Sigmoid colon (tissue), 7 donors: Measurements from ENCODE around the gene NHP2. TPM values are rescaled to one million over a fixed set of nuclear protein-coding genes. Genes with fewer than 3 reads are reported as not detected.

Experiments used
- DNase-seq: peaks from one replicate; pipeline ENCODE4 v3.0.0-alpha.2; 2019
- H3K27ac ChIP-seq, 4 donors: fragments of 200-600 bp; sonication (generic); one replicate each; pipeline ENCODE4 v1.5.1; 2016 to 2019; ENCODE audit warnings: mild to moderate bottlenecking in 1 of 4
- H3K27me3 ChIP-seq, 3 donors: fragments of 200-600 bp; sonication (generic); one replicate each; pipeline ENCODE4 v1.5.1; 2019; ENCODE audit warnings: mild to moderate bottlenecking in 1 of 3
- H3K36me3 ChIP-seq, 4 donors: fragments of 200-600 bp; sonication (generic); one replicate each; pipeline ENCODE4 v1.5.1; 2016 to 2019
- H3K4me1 ChIP-seq, 4 donors: fragments of 200-600 bp; sonication (generic); one replicate each; pipeline ENCODE4 v1.5.1; 2017 to 2019
- H3K4me3 ChIP-seq, 4 donors: fragments of 200-600 bp; sonication (generic); one replicate each; pipeline ENCODE4 v1.5.1; 2017 to 2019; ENCODE audit warnings: mild to moderate bottlenecking in 2 of 4, moderate library complexity in 1 of 4
- H3K9me3 ChIP-seq, 4 donors: fragments of 200-600 bp in 3 of 4; sonication (generic) in 3 of 4; one replicate each; pipeline versions ENCODE4 v1.5.1 to v1.6.1; 2013 to 2019
- EP300 ChIP-seq, 4 donors: sonication (generic); formaldehyde crosslinking; IDR thresholded peaks; one replicate each; pipeline ENCODE4 v1.6.1; 2017; ENCODE audit warnings: antibody characterized with exemption in 4 of 4
- POLR2A ChIP-seq, 2 donors: fragments of 450-650 bp; IDR thresholded peaks; one replicate each; pipeline ENCODE4 v1.6.1; 2016; ENCODE audit warnings: antibody characterized with exemption in 2 of 2, mild to moderate bottlenecking in 2 of 2, moderate library complexity in 2 of 2
- POLR2AphosphoS5 ChIP-seq, 4 donors: sonication (generic); formaldehyde crosslinking; IDR thresholded peaks; one replicate each; pipeline ENCODE4 v1.6.1; 2017; ENCODE audit warnings: antibody characterized with exemption in 4 of 4
- WGBS, 2 donors: extraction: QIAGEN DNeasy Blood & Tissue Kit; methylation state at CpG; one replicate each; pipeline ENCODE4 v1.1.7; 2013; 5-methylcytosine and 5-hydroxymethylcytosine counted together
- intact Hi-C: fragments of 100-400 bp; cut with DNase I; formaldehyde crosslinking; loops from one replicate; pipeline ENCODE4 v1.15.1; 2023
- polyA plus RNA-seq, 3 donors: library from polyadenylated mRNA; stranded (reverse); fragments of 200-250 nt; gene quantifications; one replicate each; pipeline ENCODE4 v1.2.3, GENCODE V29; 2013
- total RNA-seq, 4 donors: library from RNA; depleted of rRNA; stranded (reverse); fragments of >200 nt; gene quantifications; one replicate each; pipeline ENCODE4 v1.1.0, GENCODE V29; 2016
- TF ChIP-seq, protein P1 (sequence below), 4 experiments: fragments of 450-650 bp in 3 of 4; fragments of 200-600 bp in 1 of 4; IDR thresholded peaks; one replicate each; pipeline ENCODE4 v1.5.1; 2016 to 2019; ENCODE audit warnings: antibody characterized with exemption in 4 of 4, mild to moderate bottlenecking in 3 of 4, moderate library complexity in 2 of 4
- donor health status: healthy with polysubstance abuse.
- donor health status: Bipolar disorder and iron deficiency.
- donor health status: healthy.

The NHP2 gene
- total and polyA plus RNA-seq, 7 donors = 77.8 to 231 (median 165) TPM

DNA sequence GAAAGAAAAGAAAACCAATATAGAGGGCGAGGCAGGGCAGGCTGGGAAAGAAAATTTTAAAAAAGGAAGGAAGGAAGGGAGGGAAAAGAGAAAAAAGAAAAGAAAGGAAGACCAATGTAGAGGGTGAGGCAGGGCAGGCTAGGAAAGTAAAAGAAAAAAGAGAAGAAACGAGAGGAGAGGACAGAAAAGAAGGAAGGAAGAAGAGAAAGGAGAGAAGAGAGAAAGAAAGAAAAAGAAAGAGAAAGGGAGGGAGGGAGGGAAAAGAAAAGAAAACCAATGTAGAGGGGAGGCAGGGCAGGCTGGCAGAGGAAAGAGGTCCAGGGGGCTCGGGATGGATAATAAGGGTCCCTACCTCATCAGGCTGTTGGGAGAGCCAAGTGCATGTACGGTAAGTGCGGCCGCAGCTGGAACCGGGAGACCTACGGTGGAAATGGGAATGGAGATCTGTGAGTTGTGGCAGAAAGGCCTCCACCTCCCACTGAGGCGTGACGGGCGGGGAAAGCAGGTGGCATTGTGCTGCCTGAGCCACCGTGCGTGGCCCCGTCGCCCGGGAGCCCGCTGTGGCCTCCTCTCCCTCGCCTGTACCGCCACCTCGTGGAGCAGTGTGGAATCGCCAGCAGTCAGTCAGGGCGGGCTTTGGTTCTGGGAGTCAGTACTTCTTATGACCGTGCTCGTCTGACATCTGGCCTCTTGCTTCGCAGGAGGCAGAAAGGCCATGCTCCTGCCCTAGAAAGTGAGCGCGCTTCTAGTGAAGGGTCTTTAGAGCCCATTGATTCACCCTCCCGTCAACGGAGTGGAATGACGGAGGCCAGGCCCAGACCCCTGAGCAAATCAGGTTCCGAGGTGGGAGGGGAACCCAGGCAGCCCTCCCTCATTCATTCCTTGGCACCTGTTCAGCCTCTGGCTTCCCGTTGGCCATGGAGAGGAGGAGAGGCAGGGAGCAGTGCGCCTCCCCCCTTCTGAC lies 10.4 kb upstream of the NHP2 start:
- DNase-seq = peak; percentile 89
- TF ChIP-seq, protein P1, sequence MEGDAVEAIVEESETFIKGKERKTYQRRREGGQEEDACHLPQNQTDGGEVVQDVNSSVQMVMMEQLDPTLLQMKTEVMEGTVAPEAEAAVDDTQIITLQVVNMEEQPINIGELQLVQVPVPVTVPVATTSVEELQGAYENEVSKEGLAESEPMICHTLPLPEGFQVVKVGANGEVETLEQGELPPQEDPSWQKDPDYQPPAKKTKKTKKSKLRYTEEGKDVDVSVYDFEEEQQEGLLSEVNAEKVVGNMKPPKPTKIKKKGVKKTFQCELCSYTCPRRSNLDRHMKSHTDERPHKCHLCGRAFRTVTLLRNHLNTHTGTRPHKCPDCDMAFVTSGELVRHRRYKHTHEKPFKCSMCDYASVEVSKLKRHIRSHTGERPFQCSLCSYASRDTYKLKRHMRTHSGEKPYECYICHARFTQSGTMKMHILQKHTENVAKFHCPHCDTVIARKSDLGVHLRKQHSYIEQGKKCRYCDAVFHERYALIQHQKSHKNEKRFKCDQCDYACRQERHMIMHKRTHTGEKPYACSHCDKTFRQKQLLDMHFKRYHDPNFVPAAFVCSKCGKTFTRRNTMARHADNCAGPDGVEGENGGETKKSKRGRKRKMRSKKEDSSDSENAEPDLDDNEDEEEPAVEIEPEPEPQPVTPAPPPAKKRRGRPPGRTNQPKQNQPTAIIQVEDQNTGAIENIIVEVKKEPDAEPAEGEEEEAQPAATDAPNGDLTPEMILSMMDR (IDR thresholded peaks at IDR 0.05) = peak; percentile 94 to 100 (median 97)
- TF ChIP-seq EP300 (IDR thresholded peaks at IDR 0.05) (no peak), POLR2A (IDR thresholded peaks at IDR 0.05) (no peak), POLR2AphosphoS5 (IDR thresholded peaks at IDR 0.05) (no peak)
- peaks cover 0 to 33% (median 14%) of the 10 kb centered on the region in 3 donors for H3K27me3 ChIP-seq
- H3K4me1 ChIP-seq = peaks cover 0 to 9% (median 9%) of the 10 kb centered on the region in 4 donors
- intact Hi-C loops = loop anchor here (1.0 to 5.0 kb wide), 2 partner anchors 42 to 88 kb away; no protein-coding TSS in a partner anchor
- H3K9me3 ChIP-seq = no peaks in the 10 kb centered on the region
- H3K4me3 ChIP-seq = peak overlapping the region in 2 of 4 donors; percentile 12 to 16
- no peak overlapping the region for H3K27ac ChIP-seq
- 10 to 12% methylated on average over 33 of the region's 33 CpGs for WGBS, 2 donors
- no peaks in the 10 kb centered on the region for H3K36me3 ChIP-seq

DNA sequence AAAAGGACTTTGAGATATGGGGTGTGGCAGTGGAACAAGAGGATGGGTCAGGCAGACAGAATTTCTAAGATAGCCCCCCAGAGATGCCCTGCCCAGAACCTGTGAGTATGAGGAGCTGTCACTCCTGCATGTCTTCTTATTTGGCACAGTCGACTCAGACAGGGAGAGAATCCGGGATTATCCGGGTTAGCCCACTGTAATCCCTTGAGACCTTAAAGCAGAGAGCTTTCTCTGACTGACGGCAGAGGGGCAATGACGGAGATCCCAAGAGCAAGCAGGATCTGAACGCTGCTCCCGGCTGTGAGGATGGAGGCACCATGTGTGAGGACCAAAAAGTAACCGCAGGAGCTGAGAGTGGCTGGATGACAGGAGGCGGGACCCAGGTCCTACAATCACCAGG lies 8.8 kb upstream of the NHP2 start:
- H3K4me3 ChIP-seq = no peak overlapping the region
- no peaks in the 10 kb centered on the region for H3K36me3 ChIP-seq
- WGBS, 2 donors = 79 to 82% methylated on average over 9 of the region's 9 CpGs
- peaks cover 0 to 33% (median 14%) of the 10 kb centered on the region in 3 donors for H3K27me3 ChIP-seq
- DNase-seq = no peak
- TF ChIP-seq EP300 (IDR thresholded peaks at IDR 0.05) (no peak), POLR2AphosphoS5 (IDR thresholded peaks at IDR 0.05) (no peak), POLR2A (IDR thresholded peaks at IDR 0.05) (no peak)
- TF ChIP-seq, protein P1 (IDR thresholded peaks at IDR 0.05) = no peak
- no peak overlapping the region for H3K27ac ChIP-seq
- H3K4me1 ChIP-seq = peaks cover 0 to 9% (median 9%) of the 10 kb centered on the region in 4 donors
- no peaks in the 10 kb centered on the region for H3K9me3 ChIP-seq
- intact Hi-C loops = loop anchor here (5.0 kb wide), 1 partner anchor 40 kb away; no protein-coding TSS in a partner anchor

DNA sequence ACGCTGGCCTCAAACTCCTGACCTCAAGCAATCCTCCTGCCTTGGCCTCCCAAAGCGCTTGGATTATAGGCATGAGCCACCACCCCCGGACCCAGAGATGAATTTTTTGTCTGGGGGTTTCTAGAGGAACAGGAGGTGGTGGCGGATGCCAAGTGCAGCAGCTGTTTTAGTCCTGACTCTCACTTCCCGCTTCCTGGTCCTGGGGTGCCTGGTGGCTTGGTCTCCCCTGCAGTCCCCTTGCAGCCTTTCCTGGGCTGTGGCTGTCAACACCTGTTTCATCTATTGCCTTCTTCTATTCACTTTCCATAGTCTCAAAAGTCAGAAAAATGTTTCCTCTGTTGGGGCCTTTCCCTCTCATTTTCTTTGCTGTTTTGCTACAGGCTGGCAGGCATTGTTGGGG lies 6.5 kb upstream of the NHP2 start:
- Histone ChIP-seq H3K9me3 (no peaks in the 10 kb centered on the region), H3K4me1 (peaks cover 0 to 9% (median 9%) of the 10 kb centered on the region in 4 donors), H3K36me3 (no peaks in the 10 kb centered on the region), H3K27ac (no peak overlapping the region), H3K4me3 (no peak overlapping the region), H3K27me3 (peaks cover 0 to 22% (median 8%) of the 10 kb centered on the region in 3 donors)
- no peak for DNase-seq
- TF ChIP-seq EP300 (IDR thresholded peaks at IDR 0.05) (no peak), POLR2AphosphoS5 (IDR thresholded peaks at IDR 0.05) (no peak), POLR2A (IDR thresholded peaks at IDR 0.05) (no peak)
- TF ChIP-seq, protein P1 (IDR thresholded peaks at IDR 0.05) = no peak
- WGBS, 2 donors = 86 to 87% methylated on average over 5 of the region's 5 CpGs
- intact Hi-C loops = loop anchor here (5.0 kb wide), 1 partner anchor 38 kb away; no protein-coding TSS in a partner anchor

DNA sequence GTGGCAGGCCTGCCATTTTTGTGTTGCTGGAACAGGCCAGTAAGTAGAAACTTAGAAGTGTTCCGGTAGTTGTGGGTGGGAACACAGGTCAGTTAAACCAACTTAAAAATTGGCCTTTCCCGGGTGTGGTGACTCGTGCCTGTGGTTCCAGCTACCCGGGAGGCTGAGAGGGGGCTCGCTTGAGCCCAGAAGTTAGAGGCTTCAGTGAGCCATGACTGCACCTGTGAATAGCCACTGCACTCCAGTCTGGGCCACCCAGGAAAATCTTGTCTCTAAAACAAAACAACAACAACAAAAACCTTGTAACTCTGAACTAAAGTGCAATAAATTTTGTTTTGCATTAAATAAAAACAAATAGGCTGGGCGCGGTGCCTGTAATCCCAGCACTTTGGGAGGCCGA lies 1.4 kb upstream of the NHP2 start:
- H3K27me3 ChIP-seq = no peaks in the 10 kb centered on the region
- DNase-seq = no peak
- H3K27ac ChIP-seq = no peak overlapping the region
- TF ChIP-seq, protein P1 (IDR thresholded peaks at IDR 0.05) = no peak
- TF ChIP-seq EP300 (IDR thresholded peaks at IDR 0.05) = no peak
- TF ChIP-seq POLR2AphosphoS5 (IDR thresholded peaks at IDR 0.05) = no peak
- TF ChIP-seq POLR2A (IDR thresholded peaks at IDR 0.05) = no peak
- H3K36me3 ChIP-seq = peaks cover 0 to 16% (median 4%) of the 10 kb centered on the region in 4 donors
- H3K4me1 ChIP-seq = peaks cover 0 to 28% (median 18%) of the 10 kb centered on the region in 4 donors
- 74 to 81% methylated on average over 8 of the region's 8 CpGs for WGBS, 2 donors
- no peak overlapping the region for H3K4me3 ChIP-seq
- intact Hi-C loops = no loop called here
- no peaks in the 10 kb centered on the region for H3K9me3 ChIP-seq
